Mesendoderm (in vitro differentiated cells): ENCODE data around the gene YIF1B.

ENCODE experiments used
- DNase-seq: peaks from one replicate; pipeline ENCODE4 v3.0.0; 2013
- H2AK5ac ChIP-seq: 2 replicates; pipeline ENCODE4 v1.6.1; 2013; ENCODE audit warnings: low read length, inconsistent platforms
- H2BK120ac ChIP-seq: 2 replicates; pipeline ENCODE4 v1.6.1; 2013; ENCODE audit warnings: low read depth, mild to moderate bottlenecking, low read length, moderate library complexity, mixed read lengths
- H2BK15ac ChIP-seq: replicated peaks from 2 replicates; pipeline ENCODE4 v1.6.1; 2013; ENCODE audit warnings: low read depth, mild to moderate bottlenecking, moderate library complexity
- H2BK5ac ChIP-seq: 2 replicates; pipeline ENCODE4 v1.6.1; 2013; ENCODE audit warnings: low read length, inconsistent platforms
- H3K18ac ChIP-seq: 2 replicates; pipeline ENCODE4 v1.6.1; 2013; ENCODE audit warnings: mild to moderate bottlenecking, low read length, mixed read lengths
- H3K23ac ChIP-seq: one replicate; pipeline ENCODE4 v1.6.1; 2013; ENCODE audit warnings: low read length
- H3K27ac ChIP-seq: 2 replicates; pipeline ENCODE4 v1.5.1; 2013; ENCODE audit warnings: low read depth, mild to moderate bottlenecking, inconsistent platforms, low read length, moderate library complexity
- H3K27me3 ChIP-seq: 2 replicates; pipeline ENCODE4 v1.6.1; 2013; ENCODE audit warnings: low read length, control low read depth, mild to moderate bottlenecking, inconsistent platforms; ENCODE audit not compliant: insufficient read depth, poor library complexity
- H3K36me3 ChIP-seq: 2 replicates; pipeline ENCODE4 v1.6.1; 2013; ENCODE audit warnings: low read length, inconsistent platforms; ENCODE audit not compliant: control insufficient read depth, insufficient read depth
- H3K4ac ChIP-seq: one replicate; pipeline ENCODE4 v1.6.1; 2013; ENCODE audit warnings: low read depth, mild to moderate bottlenecking, low read length, moderate library complexity
- H3K4me1 ChIP-seq: 2 replicates; pipeline ENCODE4 v1.6.1; 2013; ENCODE audit warnings: low read depth, low read length, inconsistent platforms; ENCODE audit not compliant: control insufficient read depth
- H3K4me2 ChIP-seq: 2 replicates; pipeline ENCODE4 v1.6.1; 2013; ENCODE audit warnings: low read length
- H3K4me3 ChIP-seq: 2 replicates; pipeline ENCODE4 v1.5.1; 2013; ENCODE audit warnings: mild to moderate bottlenecking, low read length
- H3K56ac ChIP-seq: one replicate; pipeline ENCODE4 v1.6.1; 2013; ENCODE audit warnings: low read length
- H3K79me1 ChIP-seq: 2 replicates; pipeline ENCODE4 v1.6.1; 2013; ENCODE audit warnings: low read length, inconsistent platforms
- H3K79me2 ChIP-seq: 2 replicates; pipeline ENCODE4 v1.6.1; 2013; ENCODE audit warnings: mild to moderate bottlenecking, low read length; ENCODE audit not compliant: control insufficient read depth, insufficient read depth
- H3K9ac ChIP-seq: 2 replicates; pipeline ENCODE4 v1.6.1; 2013; ENCODE audit warnings: low read length, inconsistent platforms
- H4K5ac ChIP-seq: one replicate; pipeline ENCODE4 v1.6.1; 2013; ENCODE audit warnings: low read length
- H4K8ac ChIP-seq: one replicate; pipeline ENCODE4 v1.6.1; 2013; ENCODE audit warnings: low read depth, mild to moderate bottlenecking, control low read depth, low read length, moderate library complexity
- WGBS: extraction: QIAGEN DNeasy Blood & Tissue Kit; methylation state at CpG from one replicate; pipeline ENCODE4 v1.1.7; 2013; ENCODE audit warnings: low lambda C conversion rate, missing lambda C conversion rate; ENCODE audit not compliant: insufficient coverage; ENCODE audit errors: extremely low coverage; 5-methylcytosine and 5-hydroxymethylcytosine counted together

YIF1B gene

GRCh38 chr19:38329651-38330050 is 13.9 kb upstream of the YIF1B start:
- Histone ChIP-seq H3K36me3 (peaks cover 2% of the 10 kb centered on the region), H2BK5ac (no peak overlapping the region), H3K27ac (no peak overlapping the region), H2BK15ac (no peak overlapping the region), H3K9ac (no peak overlapping the region), H3K18ac (no peak overlapping the region), H3K4me3 (no peak overlapping the region), H2AK5ac (no peak overlapping the region), H3K79me1 (no peaks in the 10 kb centered on the region), H3K56ac (no peak overlapping the region), H4K8ac (no peak overlapping the region), H2BK120ac (no peak overlapping the region), H3K4me2 (no peak overlapping the region), H3K79me2 (no peaks in the 10 kb centered on the region), H3K27me3 (no peaks in the 10 kb centered on the region), H3K4me1 (no peaks in the 10 kb centered on the region), H3K23ac (no peak overlapping the region), H4K5ac (no peak overlapping the region), H3K4ac (no peak overlapping the region)
- no CpG with 5 or more reads among the region's 7 CpGs for WGBS
- DNase-seq = no peak

- H3K4ac ChIP-seq = no peak overlapping the region
- H2BK5ac ChIP-seq = no peak overlapping the region
- H3K56ac ChIP-seq = no peak overlapping the region
- no CpG with 5 or more reads among the region's 22 CpGs for WGBS
- H2BK15ac ChIP-seq = no peak overlapping the region
- no peak overlapping the region for H3K4me3 ChIP-seq
- H4K8ac ChIP-seq = no peak overlapping the region
- no peak for DNase-seq
- no peak overlapping the region for H3K4me2 ChIP-seq
- no peak overlapping the region for H2AK5ac ChIP-seq
- H3K79me1 ChIP-seq = no peaks in the 10 kb centered on the region
- H3K23ac ChIP-seq = no peak overlapping the region
- no peak overlapping the region for H4K5ac ChIP-seq
- no peak overlapping the region for H2BK120ac ChIP-seq
- H3K27ac ChIP-seq = no peak overlapping the region
- no peak overlapping the region for H3K9ac ChIP-seq
- peaks cover 2% of the 10 kb centered on the region for H3K36me3 ChIP-seq
- H3K18ac ChIP-seq = no peak overlapping the region
- H3K27me3 ChIP-seq = no peaks in the 10 kb centered on the region
- no peaks in the 10 kb centered on the region for H3K4me1 ChIP-seq
- no peaks in the 10 kb centered on the region for H3K79me2 ChIP-seq
These were observed 10.8 kb upstream of the YIF1B start for GRCh38 chr19:38326591-38326990.

GRCh38 chr19:38324431-38324830 is 8.7 kb upstream of the YIF1B start:
- H3K36me3 ChIP-seq = peaks cover 2% of the 10 kb centered on the region
- H3K23ac ChIP-seq = no peak overlapping the region
- no peaks in the 10 kb centered on the region for H3K79me2 ChIP-seq
- no peak overlapping the region for H3K9ac ChIP-seq
- H3K4me2 ChIP-seq = no peak overlapping the region
- H3K27ac ChIP-seq = no peak overlapping the region
- H3K4me1 ChIP-seq = no peaks in the 10 kb centered on the region
- no peak overlapping the region for H2AK5ac ChIP-seq
- no peak overlapping the region for H2BK15ac ChIP-seq
- H3K27me3 ChIP-seq = no peaks in the 10 kb centered on the region
- no peak for DNase-seq
- H2BK120ac ChIP-seq = no peak overlapping the region
- H3K4ac ChIP-seq = no peak overlapping the region
- no peak overlapping the region for H3K18ac ChIP-seq
- no peak overlapping the region for H3K4me3 ChIP-seq
- H4K8ac ChIP-seq = no peak overlapping the region
- no peak overlapping the region for H3K56ac ChIP-seq
- H3K79me1 ChIP-seq = no peaks in the 10 kb centered on the region
- no peak overlapping the region for H4K5ac ChIP-seq
- no peak overlapping the region for H2BK5ac ChIP-seq
- no CpG with 5 or more reads among the region's 4 CpGs for WGBS

DNA sequence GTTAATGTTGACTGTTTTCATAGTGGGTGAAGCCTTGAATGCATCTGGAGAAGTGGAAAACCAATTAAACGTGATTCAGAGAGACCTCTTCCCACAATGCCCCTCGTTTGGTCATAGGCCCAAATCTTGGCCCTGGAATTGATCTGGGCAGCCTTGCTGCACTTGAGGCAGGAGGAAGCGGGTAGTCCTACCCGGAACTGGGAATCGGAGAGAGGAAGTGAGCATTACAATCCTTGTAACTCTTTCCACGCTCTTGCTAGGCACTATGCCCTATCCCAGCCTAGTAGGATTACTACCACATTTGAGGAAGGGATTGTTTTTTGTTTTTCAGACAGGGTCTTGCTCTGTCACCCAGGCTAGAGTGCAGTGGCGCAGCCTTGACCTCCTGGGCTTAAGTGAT is 7.5 kb upstream of the YIF1B start:
- H3K27me3 ChIP-seq = no peaks in the 10 kb centered on the region
- no peak overlapping the region for H3K4me3 ChIP-seq
- no peak overlapping the region for H3K23ac ChIP-seq
- no CpG with 5 or more reads among the region's 7 CpGs for WGBS
- H3K36me3 ChIP-seq = peaks cover 2% of the 10 kb centered on the region
- no peak overlapping the region for H2AK5ac ChIP-seq
- H2BK5ac ChIP-seq = no peak overlapping the region
- H4K8ac ChIP-seq = no peak overlapping the region
- no peak overlapping the region for H4K5ac ChIP-seq
- no peaks in the 10 kb centered on the region for H3K79me2 ChIP-seq
- no peaks in the 10 kb centered on the region for H3K4me1 ChIP-seq
- no peak overlapping the region for H2BK120ac ChIP-seq
- H3K9ac ChIP-seq = no peak overlapping the region
- H3K18ac ChIP-seq = no peak overlapping the region
- H2BK15ac ChIP-seq = no peak overlapping the region
- H3K27ac ChIP-seq = no peak overlapping the region
- no peak for DNase-seq
- H3K56ac ChIP-seq = no peak overlapping the region
- H3K4me2 ChIP-seq = no peak overlapping the region
- no peak overlapping the region for H3K4ac ChIP-seq
- no peaks in the 10 kb centered on the region for H3K79me1 ChIP-seq

DNA sequence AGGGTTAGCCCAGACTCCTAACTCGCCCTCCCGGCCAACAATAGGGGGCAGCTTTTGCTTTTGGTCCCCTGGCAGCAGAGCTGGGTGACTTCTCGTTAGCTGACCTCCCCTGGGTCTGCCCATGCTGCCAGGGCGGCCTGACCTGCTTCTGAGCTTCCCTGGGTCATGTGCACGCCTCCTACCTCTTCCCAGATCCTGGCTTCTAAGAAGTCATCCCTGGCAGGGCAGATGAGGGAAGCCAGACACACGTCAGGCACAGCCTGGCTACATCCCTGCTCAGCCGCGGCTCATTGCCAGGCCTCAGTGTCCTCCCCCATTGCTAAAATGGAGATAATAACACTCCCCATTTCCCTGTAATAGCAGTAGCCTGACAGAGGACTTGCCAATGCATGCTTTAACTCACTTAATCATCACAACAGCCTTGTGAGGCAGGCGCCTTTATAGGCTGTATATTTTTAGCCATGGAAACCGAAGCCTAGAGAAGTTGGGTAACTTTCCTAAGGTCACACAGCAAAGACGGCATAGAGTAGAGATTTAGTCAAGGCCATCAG is 6.0 kb upstream of the YIF1B start:
- Histone ChIP-seq H4K8ac (no peak overlapping the region), H2BK15ac (no peak overlapping the region), H3K18ac (no peak overlapping the region), H3K4me1 (no peaks in the 10 kb centered on the region), H3K9ac (no peak overlapping the region), H3K79me1 (no peaks in the 10 kb centered on the region), H4K5ac (no peak overlapping the region), H3K4me2 (no peak overlapping the region), H3K27me3 (no peaks in the 10 kb centered on the region), H2BK120ac (no peak overlapping the region), H3K79me2 (no peaks in the 10 kb centered on the region), H2BK5ac (no peak overlapping the region), H3K23ac (no peak overlapping the region), H2AK5ac (no peak overlapping the region), H3K56ac (no peak overlapping the region), H3K4me3 (no peak overlapping the region), H3K4ac (no peak overlapping the region), H3K36me3 (no peaks in the 10 kb centered on the region), H3K27ac (no peak overlapping the region)
- no CpG with 5 or more reads among the region's 11 CpGs for WGBS
- no peak for DNase-seq

GRCh38 chr19:38320969-38321339 is 5.2 kb upstream of the YIF1B start:
- Histone ChIP-seq H4K5ac (no peak overlapping the region), H3K27me3 (no peaks in the 10 kb centered on the region), H3K4ac (no peak overlapping the region), H2AK5ac (no peak overlapping the region), H3K4me3 (no peak overlapping the region), H4K8ac (no peak overlapping the region), H3K4me1 (no peaks in the 10 kb centered on the region), H2BK120ac (no peak overlapping the region), H3K79me2 (no peaks in the 10 kb centered on the region), H3K18ac (no peak overlapping the region), H3K56ac (no peak overlapping the region), H3K23ac (no peak overlapping the region), H3K36me3 (no peaks in the 10 kb centered on the region), H3K4me2 (no peak overlapping the region), H3K27ac (no peak overlapping the region), H3K79me1 (no peaks in the 10 kb centered on the region), H2BK15ac (no peak overlapping the region), H3K9ac (no peak overlapping the region), H2BK5ac (no peak overlapping the region)
- no CpG with 5 or more reads among the region's 3 CpGs for WGBS
- no peak for DNase-seq
